Measurements from ENCODE around the gene COL16A1. TPM values are rescaled to one million over a fixed set of nuclear protein-coding genes. Genes with fewer than 3 reads are reported as not detected.
A peak's percentile ranks its signal among the peaks of the same experiment; 100 is the strongest.

The COL16A1 gene
- total RNA-seq, 1 donor: 86.4 TPM

GRCh38 chr1:31748365-31748764, 44.5 kb upstream of the COL16A1 start:
- no peak overlapping the region for H3K4me3 ChIP-seq (ENCODE audit: low read depth, low read length)
- no peak for DNase-seq (ENCODE audit: low read depth)
- no peak for TF ChIP-seq CTCF (IDR thresholded peaks at IDR 0.05; ENCODE audit: insufficient read depth, low read depth, low read length)

GRCh38 chr1:31747304-31747703, 43.5 kb upstream of the COL16A1 start:
- DNase-seq (ENCODE audit: low read depth): no peak
- H3K4me3 ChIP-seq (ENCODE audit: low read depth, low read length): no peak overlapping the region
- TF ChIP-seq CTCF (IDR thresholded peaks at IDR 0.05; ENCODE audit: insufficient read depth, low read depth, low read length): no peak

- no peak for DNase-seq (ENCODE audit: low read depth)
Measured at GRCh38 chr1:31746687-31747086, 42.9 kb upstream of the COL16A1 start.

DNA sequence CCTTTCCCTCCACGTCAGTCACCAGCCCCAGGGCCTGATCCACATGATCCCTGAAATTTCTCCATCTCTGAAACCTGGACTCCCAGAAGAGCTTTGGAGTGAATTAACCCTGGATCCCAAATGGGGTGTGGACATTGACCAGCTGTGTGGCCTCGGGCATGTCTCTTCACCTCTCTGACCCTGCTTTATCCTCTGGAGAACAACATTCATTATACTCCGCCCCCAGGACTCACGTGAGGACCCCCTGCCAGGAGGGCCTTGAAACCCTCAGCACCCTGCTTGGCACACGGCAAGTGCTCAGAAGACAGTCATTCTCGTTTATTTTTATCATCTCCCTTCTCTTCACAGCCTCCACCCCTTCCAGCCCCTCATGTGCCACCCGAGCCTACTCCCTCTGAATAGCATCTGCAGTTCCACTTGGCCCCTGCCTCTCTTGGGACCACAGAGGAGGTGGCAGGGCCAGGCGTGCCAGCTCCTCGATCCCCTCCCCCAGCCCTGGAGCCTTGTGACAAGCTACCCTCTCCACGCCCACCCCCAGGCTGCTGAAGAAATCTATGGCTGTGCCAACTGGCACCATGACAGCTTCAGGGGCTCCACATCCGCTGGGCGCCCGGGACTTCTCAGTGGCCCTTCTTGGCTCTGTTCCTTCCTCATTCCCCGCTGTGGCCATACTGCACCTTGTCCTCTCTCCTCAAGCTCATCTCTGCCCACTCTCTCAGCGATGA, 42.3 kb upstream of the COL16A1 start:
- no peak overlapping the region for H3K4me3 ChIP-seq (ENCODE audit: low read depth, low read length)
- no peak for DNase-seq (ENCODE audit: low read depth)
- no peak for TF ChIP-seq CTCF (IDR thresholded peaks at IDR 0.05; ENCODE audit: insufficient read depth, low read depth, low read length)

More at GRCh38 chr1:31746687-31747086, 42.9 kb upstream of the COL16A1 start:
- H3K4me3 ChIP-seq (ENCODE audit: low read depth, low read length): no peak overlapping the region
- TF ChIP-seq CTCF (IDR thresholded peaks at IDR 0.05; ENCODE audit: insufficient read depth, low read depth, low read length): no peak

DNA sequence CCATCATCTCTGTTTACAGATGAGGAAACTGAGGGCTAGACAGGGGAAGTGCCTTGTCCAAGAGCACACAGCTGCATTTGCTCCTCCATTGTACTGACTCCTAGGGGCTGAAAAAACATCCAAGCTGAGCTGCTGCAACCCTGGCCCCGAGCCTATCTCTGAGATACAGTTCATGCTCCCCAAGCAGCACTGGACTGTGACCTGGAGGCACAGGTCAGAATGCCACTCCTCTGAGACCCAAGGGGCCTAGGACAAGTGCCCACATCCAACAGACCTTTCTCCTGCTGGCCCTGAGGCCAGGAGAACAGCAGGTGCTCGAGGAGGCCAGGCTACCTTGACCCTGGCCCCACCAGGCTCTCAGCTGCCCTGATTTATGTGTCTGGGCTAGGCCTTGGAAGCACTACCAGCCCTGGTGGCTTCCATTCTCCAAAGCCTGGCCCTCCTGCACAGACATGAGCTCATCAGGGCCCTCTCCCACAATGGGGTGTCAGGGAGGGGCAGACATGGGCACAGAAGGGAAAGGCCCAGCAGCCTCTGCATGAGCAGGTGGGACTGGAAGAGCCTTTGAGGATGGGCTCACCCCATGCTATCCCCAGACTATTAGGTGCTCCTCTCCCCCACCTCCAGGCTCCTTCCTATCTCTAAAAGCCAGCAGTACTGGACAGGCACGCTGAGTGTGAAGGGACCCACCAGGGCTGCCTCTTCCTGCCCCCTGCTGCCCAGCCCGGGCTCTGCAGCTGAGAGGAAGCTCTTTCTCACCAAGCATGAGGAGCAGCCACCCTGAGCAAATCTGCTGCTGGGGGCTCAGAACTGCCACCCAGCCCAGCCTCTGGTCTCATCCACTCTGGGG, 41.5 kb upstream of the COL16A1 start:
- H3K4me3 ChIP-seq (ENCODE audit: low read depth, low read length): no peak overlapping the region
- peak; percentile 92 for TF ChIP-seq CTCF (IDR thresholded peaks at IDR 0.05; ENCODE audit: insufficient read depth, low read depth, low read length)
- DNase-seq (ENCODE audit: low read depth): peak; percentile 62

DNA sequence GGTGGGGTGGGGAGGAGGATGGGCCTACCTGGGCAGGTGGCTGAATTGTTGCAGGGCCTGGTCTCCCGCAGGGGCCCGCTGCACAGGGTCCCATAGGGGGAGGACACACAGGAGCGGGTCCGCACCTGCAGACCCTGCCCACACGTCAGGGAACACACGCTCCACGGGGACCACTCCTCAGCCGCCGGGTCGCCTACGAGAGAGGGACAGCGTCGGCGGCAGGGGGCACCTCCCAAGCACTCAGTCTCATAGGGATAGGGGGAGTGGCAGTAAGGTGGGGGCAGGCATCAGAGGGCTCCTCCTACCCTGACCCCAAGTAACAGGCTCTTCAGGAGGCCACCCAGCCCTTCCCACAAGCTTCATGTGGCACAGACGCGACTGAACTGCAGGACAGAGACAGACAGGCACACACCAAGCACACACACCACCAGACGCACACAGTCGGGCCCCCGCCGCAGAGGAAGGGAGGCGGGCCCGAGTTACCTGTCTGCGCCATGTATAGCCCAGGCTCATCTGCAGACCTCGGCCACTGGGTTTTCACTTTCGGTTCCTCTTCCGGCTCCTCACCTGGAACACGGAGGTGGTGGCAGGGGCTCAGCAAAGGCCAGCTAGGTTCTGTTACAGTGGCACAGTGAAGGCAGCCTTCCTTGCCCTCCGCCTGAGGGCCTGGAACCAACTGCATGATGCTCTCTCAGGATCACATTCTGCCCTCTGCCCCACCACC, 40.5 kb upstream of the COL16A1 start:
- no peak for DNase-seq (ENCODE audit: low read depth)
- TF ChIP-seq CTCF (IDR thresholded peaks at IDR 0.05; ENCODE audit: insufficient read depth, low read depth, low read length): no peak
- H3K4me3 ChIP-seq (ENCODE audit: low read depth, low read length): no peak overlapping the region

Measured in fibroblast of villous mesenchyme (primary cell).